Endothelial cell of umbilical vein (primary cell): ENCODE data around the gene PDGFRB. TPM values are rescaled to one million over a fixed set of nuclear protein-coding genes. Genes with fewer than 3 reads are reported as not detected.

Experiments
- BruUV-seq: library from RNA; stranded (reverse); fragments of 400-500 nt; replicated peaks from 2 replicates; lab custom pipeline; 2021; lab: Mats Ljungman, UMichigan
- CTCF ChIA-PET: fragments of 300-600, 350-600 bp; sonication (Branson Sonifier 250); formaldehyde crosslinking; loops from one replicate; lab custom pipeline; 2021; ENCODE audit warnings: antibody characterized with exemption, inconsistent platforms; lab: Charles Lee
- POLR2A ChIA-PET: fragments of 300-600, 350-600 bp; sonication (Branson Sonifier 250); formaldehyde crosslinking; loops from one replicate; lab custom pipeline; 2021; ENCODE audit warnings: antibody characterized with exemption, inconsistent platforms; lab: Charles Lee
- DNase-seq: peaks from one replicate; pipeline ENCODE4 v3.0.0-alpha.2; 2011; ENCODE audit warnings: low read depth, low spot score
- FAIRE-seq: peaks from 2 replicates; lab custom pipeline; 2011; peaks lifted over from hg19 to GRCh38; lab: Jason Lieb, UNC
- H2AFZ ChIP-seq: 2 replicates; pipeline ENCODE4 v1.6.0; 2012; ENCODE audit warnings: low read depth, low read length, control low read depth, inconsistent platforms
- H3K27ac ChIP-seq: 2 replicates; pipeline ENCODE4 v1.5.1; 2011; ENCODE audit warnings: low read depth, mild to moderate bottlenecking, control low read depth, low read length, moderate library complexity; ENCODE audit not compliant: insufficient read depth
- H3K27me3 ChIP-seq, 2 experiments: 2 replicates each; pipeline versions ENCODE4 v1.6.0 to v1.6.1; 2011; ENCODE audit warnings: low read length in 2 of 2, mixed read lengths in 1 of 2; ENCODE audit not compliant: control insufficient read depth in 2 of 2, insufficient read depth in 2 of 2
- H3K36me3 ChIP-seq, 2 experiments: 2 replicates in 1 of 2; 3 replicates in 1 of 2; pipeline ENCODE4 v1.5.1; 2011; ENCODE audit warnings: low read length in 2 of 2, mild to moderate bottlenecking in 1 of 2, moderate library complexity in 1 of 2; ENCODE audit not compliant: control insufficient read depth in 2 of 2, insufficient read depth in 2 of 2; ENCODE audit errors: extremely low read depth in 1 of 2
- H3K4me1 ChIP-seq: 3 replicates; pipeline ENCODE4 v1.5.1; 2011; ENCODE audit warnings: mild to moderate bottlenecking, low read length; ENCODE audit not compliant: control insufficient read depth, insufficient read depth; ENCODE audit errors: extremely low read depth
- H3K4me2 ChIP-seq: 2 replicates; pipeline ENCODE4 v1.6.1; 2011; ENCODE audit warnings: low read length, control low read depth, mixed read lengths; ENCODE audit not compliant: insufficient read depth
- H3K4me3 ChIP-seq, 3 experiments: fragments of 200-600 bp in 1 of 3; sonication (generic), shearing (Covaris generic) in 1 of 3; replicated peaks in 1 of 3; 2 replicates each; pipeline ENCODE4 v1.5.1; 2011 to 2016; ENCODE audit warnings: control low read depth in 3 of 3, low read length in 3 of 3, mild to moderate bottlenecking in 2 of 3, inconsistent platforms in 1 of 3, low read depth in 1 of 3, moderate library complexity in 1 of 3; ENCODE audit not compliant: insufficient read depth in 1 of 3
- H3K79me2 ChIP-seq: 2 replicates; pipeline ENCODE4 v1.6.0; 2012; ENCODE audit warnings: low read length, inconsistent platforms; ENCODE audit not compliant: control insufficient read depth, insufficient read depth
- H3K9ac ChIP-seq: replicated peaks from 2 replicates; pipeline ENCODE3; 2011; ENCODE audit warnings: low read length, control low read depth; ENCODE audit not compliant: insufficient read depth; ENCODE audit errors: extremely low read depth
- H3K9me1 ChIP-seq: replicated peaks from 3 replicates; pipeline ENCODE4 v1.6.0; 2011; ENCODE audit warnings: mild to moderate bottlenecking, low read length; ENCODE audit not compliant: control insufficient read depth, insufficient read depth; ENCODE audit errors: extremely low read depth
- H3K9me3 ChIP-seq: replicated peaks from 2 replicates; pipeline ENCODE4 v1.5.1; 2012; ENCODE audit warnings: low read length, inconsistent platforms; ENCODE audit not compliant: control insufficient read depth, insufficient read depth
- H4K20me1 ChIP-seq: replicated peaks from 2 replicates; pipeline ENCODE3; 2011; ENCODE audit warnings: mild to moderate bottlenecking, low read length; ENCODE audit not compliant: control insufficient read depth, insufficient read depth; ENCODE audit errors: extremely low read depth
- CTCF ChIP-seq, 2 donors: IDR thresholded peaks; 1 replicate in 1 of 2; 2 replicates in 1 of 2; pipeline ENCODE4 v1.5.1; 2011; ENCODE audit warnings: low read length in 2 of 2, mild to moderate bottlenecking in 2 of 2, moderate library complexity in 2 of 2, control low read depth in 1 of 2, inconsistent platforms in 1 of 2, low read depth in 1 of 2; ENCODE audit not compliant: insufficient read depth in 1 of 2; ENCODE audit errors: extremely low read depth in 1 of 2
- EZH2 ChIP-seq: IDR thresholded peaks from 2 replicates; pipeline ENCODE4 v1.6.1; 2012; ENCODE audit warnings: borderline replicate concordance, low read depth, mild to moderate bottlenecking, moderate library complexity, low read length, inconsistent platforms; ENCODE audit not compliant: severe bottlenecking
- FOS ChIP-seq: IDR thresholded peaks from 2 replicates; pipeline ENCODE4 v1.6.1; 2011; ENCODE audit warnings: mild to moderate bottlenecking, low read length, moderate library complexity, borderline replicate concordance; ENCODE audit not compliant: insufficient read depth
- GATA2 ChIP-seq: IDR thresholded peaks from 2 replicates; pipeline ENCODE4 v1.7.0; 2011; ENCODE audit warnings: low read depth, mild to moderate bottlenecking, moderate library complexity, mixed read lengths, low read length; ENCODE audit not compliant: insufficient read length, insufficient read depth
- JUN ChIP-seq: IDR thresholded peaks from 2 replicates; pipeline ENCODE4 v1.6.1; 2011; ENCODE audit warnings: borderline replicate concordance, low read depth; ENCODE audit not compliant: insufficient read length, insufficient read depth
- MAX ChIP-seq: IDR thresholded peaks from 2 replicates; pipeline ENCODE4 v1.6.1; 2011; ENCODE audit not compliant: insufficient read depth, insufficient read length
- MYC ChIP-seq: IDR thresholded peaks from one replicate; pipeline ENCODE4 v1.6.1; 2011; ENCODE audit warnings: mild to moderate bottlenecking, low read depth, low read length
- POLR2A ChIP-seq: IDR thresholded peaks from 2 replicates; pipeline ENCODE4 v1.6.1; 2012; ENCODE audit warnings: low read depth, mild to moderate bottlenecking, control low read depth, low read length
- POLR2AphosphoS5 ChIP-seq: IDR thresholded peaks from 2 replicates; pipeline ENCODE4 v1.6.1; 2012; ENCODE audit warnings: low read depth, mild to moderate bottlenecking, control low read depth, low read length, moderate library complexity; ENCODE audit not compliant: insufficient read depth
- dilution Hi-C: fragments of 300-500 bp; cut with MboI; formaldehyde crosslinking; loops from one replicate; pipeline ENCODE4 v1.15.0; 2019; ENCODE audit warnings: low sequenced_read_pairs; ENCODE audit not compliant: extremely low pct_ligation_motif_present
- intact Hi-C: fragments of 100-400 bp; cut with micrococcal nuclease; formaldehyde crosslinking; loops from one replicate; pipeline ENCODE4 v1.10.0; 2022
- polyA plus RNA-seq, 4 experiments: library from polyadenylated mRNA; depleted of rRNA in 3 of 4; stranded (reverse) in 3 of 4; unstranded in 1 of 4; fragments of >200 nt; gene quantifications; 2 replicates each; pipeline versions ENCODE4 v1.2.1 to v1.2.3, GENCODE V29; 2011 to 2012; ENCODE audit warnings: missing spikeins in 1 of 4
- total RNA-seq: library from RNA; stranded (reverse); gene quantifications from 2 replicates; pipeline ENCODE4 v1.2.3, GENCODE V29; 2021

PDGFRB gene
- total and polyA plus RNA-seq, 2 donors (not counting 3 experiments of a cell fraction or from before 2014, with no cell fraction given): 1.4 to 1.7 TPM

DNA sequence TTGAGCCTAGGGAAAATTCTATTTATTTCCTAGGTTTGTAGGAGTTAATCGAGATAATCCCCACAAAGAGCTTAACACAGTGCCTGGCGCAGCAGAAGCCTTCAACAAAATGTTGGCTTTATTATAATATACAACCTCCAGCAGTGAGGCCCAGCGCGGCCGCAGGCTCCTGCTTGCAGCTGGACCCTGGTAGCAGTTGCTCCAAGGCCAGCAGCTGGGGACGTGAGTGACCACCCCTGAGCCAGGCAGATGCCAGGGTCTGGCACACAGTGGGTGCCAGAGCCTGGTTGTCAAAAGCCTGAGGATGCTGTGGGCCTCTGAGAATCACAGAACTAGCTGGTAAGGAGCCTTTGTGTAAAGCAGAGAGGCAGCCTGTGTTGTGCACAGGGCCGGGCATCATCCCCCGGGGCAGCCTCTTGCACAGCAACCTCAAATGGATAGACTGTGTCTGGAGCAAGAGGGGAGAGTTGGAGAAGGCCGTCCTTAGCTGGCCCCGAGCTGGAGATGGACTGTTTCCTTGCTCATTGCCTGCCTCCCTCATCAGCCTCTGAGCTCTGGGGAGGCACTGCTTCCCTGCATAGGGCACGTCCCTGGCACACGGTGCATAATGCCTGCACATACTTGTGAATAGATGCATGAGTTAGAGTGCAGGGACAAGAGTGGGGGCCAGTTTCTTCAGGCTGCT, 86.5 kb downstream of the PDGFRB start:
- BruUV-seq: no TSS peak
- no peaks in the 10 kb centered on the region for H3K9me1 ChIP-seq
- no peaks in the 10 kb centered on the region for H3K9me3 ChIP-seq
- H3K27ac ChIP-seq: no peak overlapping the region
- no peak overlapping the region for H3K9ac ChIP-seq
- ChIA-PET POLR2A (no interaction called here), CTCF (interaction anchor here (0.6 to 1.3 kb wide), 3 partner anchors 8 to 216 kb away, joined by 3 read pairs; no protein-coding TSS in a partner anchor)
- no peak for DNase-seq
- no peaks in the 10 kb centered on the region for H3K79me2 ChIP-seq
- no peak for TF ChIP-seq CTCF (IDR thresholded peaks at IDR 0.05; ENCODE audit: extremely low read depth in 1 of 2, insufficient read depth in 1 of 2, low read depth in 1 of 2, low read length in 2 of 2)
- no peak for TF ChIP-seq POLR2A
- TF ChIP-seq MAX: no peak
- no peak for TF ChIP-seq FOS
- no peak for TF ChIP-seq POLR2AphosphoS5
- no peak for TF ChIP-seq GATA2
- TF ChIP-seq EZH2: no peak
- no peak for TF ChIP-seq MYC
- TF ChIP-seq JUN: no peak
- FAIRE-seq: no peak
- H3K4me3 ChIP-seq: no peak overlapping the region
- H3K4me1 ChIP-seq: peaks cover 29% of the 10 kb centered on the region
- no peak overlapping the region for H2AFZ ChIP-seq
- intact Hi-C loops (no loop called here), dilution Hi-C loops (no loop called here)
- H3K36me3 ChIP-seq: no peaks in the 10 kb centered on the region
- peaks cover 0 to 6% of the 10 kb centered on the region in 2 experiments for H3K27me3 ChIP-seq
- H4K20me1 ChIP-seq: no peaks in the 10 kb centered on the region
- H3K4me2 ChIP-seq: no peak overlapping the region
